GM12872 (cell line): ENCODE results near the gene OR4F15.

Experiments used
- TF ChIP-seq, protein P1 (sequence below): IDR thresholded peaks from 3 replicates; pipeline ENCODE4 v1.5.1; 2011; ENCODE audit warnings: low read depth, mild to moderate bottlenecking, low read length, moderate library complexity; ENCODE audit not compliant: insufficient read depth

OR4F15 gene

DNA sequence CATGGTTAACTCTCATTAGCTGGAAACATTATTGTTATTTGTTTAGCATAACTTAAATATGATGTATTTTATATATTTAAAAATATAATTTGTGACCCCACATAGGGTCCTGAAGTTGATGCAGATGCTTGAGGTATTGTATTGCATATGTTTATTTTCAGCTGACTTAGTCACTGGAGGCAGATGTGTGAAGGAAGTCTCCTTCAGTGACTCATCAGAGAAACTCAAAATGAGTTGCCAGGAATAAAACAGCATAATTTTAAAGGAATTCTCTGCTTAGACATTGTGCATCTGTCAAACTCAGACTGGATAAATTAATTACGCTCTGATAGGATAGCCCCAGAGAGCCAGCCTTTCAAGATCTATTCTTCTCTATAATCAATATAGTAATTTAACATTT is 16.5 kb upstream of the OR4F15 start:
- TF ChIP-seq, protein P1, sequence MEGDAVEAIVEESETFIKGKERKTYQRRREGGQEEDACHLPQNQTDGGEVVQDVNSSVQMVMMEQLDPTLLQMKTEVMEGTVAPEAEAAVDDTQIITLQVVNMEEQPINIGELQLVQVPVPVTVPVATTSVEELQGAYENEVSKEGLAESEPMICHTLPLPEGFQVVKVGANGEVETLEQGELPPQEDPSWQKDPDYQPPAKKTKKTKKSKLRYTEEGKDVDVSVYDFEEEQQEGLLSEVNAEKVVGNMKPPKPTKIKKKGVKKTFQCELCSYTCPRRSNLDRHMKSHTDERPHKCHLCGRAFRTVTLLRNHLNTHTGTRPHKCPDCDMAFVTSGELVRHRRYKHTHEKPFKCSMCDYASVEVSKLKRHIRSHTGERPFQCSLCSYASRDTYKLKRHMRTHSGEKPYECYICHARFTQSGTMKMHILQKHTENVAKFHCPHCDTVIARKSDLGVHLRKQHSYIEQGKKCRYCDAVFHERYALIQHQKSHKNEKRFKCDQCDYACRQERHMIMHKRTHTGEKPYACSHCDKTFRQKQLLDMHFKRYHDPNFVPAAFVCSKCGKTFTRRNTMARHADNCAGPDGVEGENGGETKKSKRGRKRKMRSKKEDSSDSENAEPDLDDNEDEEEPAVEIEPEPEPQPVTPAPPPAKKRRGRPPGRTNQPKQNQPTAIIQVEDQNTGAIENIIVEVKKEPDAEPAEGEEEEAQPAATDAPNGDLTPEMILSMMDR, result no peak

DNA sequence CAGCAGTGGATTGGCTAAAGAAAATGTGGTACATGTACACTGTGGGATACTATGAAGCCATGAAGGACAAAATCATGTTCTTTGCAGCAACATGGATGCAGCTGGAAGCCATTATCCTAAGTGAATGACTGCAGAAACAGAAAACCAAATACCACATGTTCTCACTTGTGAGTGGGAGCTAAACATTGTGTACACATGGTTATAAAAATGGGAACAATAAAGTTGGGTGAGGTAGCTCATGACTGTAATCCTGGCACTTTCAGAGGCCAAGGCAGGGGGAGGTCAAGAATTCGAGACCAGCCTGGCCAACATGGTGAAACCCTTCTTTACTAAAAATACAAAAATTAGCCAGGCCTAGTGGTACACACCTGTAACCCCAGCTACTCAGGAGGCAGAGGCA is 12.3 kb upstream of the OR4F15 start:
- TF ChIP-seq, protein P1, result no peak

DNA sequence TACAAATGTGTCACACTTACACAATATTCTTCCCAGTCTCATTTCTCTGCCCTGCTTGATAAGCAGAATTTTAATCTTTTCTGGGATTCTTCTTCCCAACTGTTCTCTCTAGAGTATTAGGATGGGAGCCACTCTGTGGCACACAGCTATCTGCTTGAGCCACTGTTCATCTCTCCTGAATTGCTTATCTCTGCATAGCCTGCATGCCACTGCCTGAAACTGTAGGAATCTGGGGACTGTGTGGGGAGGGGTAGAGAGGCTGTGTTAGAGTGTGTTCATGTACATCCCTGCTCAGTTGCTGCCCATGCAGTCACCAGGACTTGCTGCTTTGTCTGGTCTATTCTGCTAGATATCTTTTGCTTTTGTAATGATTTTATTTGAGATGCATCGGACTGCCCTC is 11.0 kb upstream of the OR4F15 start:
- TF ChIP-seq, protein P1, result no peak

DNA sequence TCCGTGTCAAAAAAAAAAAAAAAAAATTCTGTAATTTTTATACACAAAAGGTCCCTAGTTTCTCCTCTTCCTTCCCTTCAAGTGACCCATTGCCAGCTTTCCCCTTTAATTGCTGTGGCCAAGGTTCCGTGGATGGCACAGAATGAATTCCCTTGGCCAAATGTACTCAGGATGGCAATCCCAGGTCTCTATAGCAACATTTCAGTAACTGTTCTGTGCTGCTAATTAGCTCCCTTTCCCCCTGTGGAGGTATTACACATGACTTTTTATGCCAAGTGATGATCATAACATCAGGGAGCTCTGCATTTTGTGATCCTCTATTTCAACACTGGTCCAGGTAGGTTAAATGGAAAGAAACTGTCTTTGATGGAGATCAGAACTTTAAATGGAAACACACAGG is 8.8 kb upstream of the OR4F15 start, which contains the start of gene OR4F6:
Gene OR4F6 (plus strand): TSS at position 301 of the 400 bp plus-strand sequence. CDS start 2,211 bp downstream, outside the sequence.
- TF ChIP-seq, protein P1, result no peak

DNA sequence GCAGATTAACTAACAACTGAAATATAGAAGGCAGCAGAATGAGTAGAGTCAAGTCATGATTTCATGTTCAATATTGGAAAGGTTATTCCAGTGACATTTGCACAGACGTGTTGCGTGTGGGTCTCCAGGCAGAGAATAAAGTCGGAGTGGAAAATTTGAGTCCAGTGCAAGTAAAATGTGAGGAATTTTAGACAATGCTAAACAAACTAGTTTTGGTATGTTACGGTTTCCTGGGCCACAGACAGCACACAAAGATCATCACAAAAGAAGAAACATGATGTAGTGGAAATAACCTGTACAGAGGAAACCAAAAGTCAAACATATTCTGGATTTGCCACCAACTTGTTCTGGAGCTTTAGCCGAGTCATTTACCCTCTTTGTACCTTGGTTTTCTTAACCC is 8.3 kb upstream of the OR4F15 start:
- TF ChIP-seq, protein P1, result no peak

DNA sequence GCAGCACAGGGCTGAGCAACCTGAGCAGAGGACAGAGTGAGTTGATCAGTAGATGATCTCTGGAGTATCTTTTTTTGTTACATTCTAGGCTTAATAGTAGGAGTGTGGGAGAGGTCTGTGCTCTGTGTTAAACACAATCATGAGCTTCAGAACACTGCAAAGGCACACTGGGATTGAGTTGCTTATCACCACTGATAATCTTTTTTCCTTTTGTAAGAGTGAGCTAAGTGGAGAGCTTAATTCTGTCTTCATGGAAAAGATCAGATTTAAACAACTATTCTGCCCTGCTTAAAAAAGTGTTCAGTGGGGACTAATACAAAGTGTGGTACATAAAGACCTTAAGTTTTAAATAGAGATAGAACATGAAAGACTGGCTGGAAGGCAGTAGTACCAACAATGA is 7.6 kb upstream of the OR4F15 start:
- TF ChIP-seq, protein P1, result no peak

DNA sequence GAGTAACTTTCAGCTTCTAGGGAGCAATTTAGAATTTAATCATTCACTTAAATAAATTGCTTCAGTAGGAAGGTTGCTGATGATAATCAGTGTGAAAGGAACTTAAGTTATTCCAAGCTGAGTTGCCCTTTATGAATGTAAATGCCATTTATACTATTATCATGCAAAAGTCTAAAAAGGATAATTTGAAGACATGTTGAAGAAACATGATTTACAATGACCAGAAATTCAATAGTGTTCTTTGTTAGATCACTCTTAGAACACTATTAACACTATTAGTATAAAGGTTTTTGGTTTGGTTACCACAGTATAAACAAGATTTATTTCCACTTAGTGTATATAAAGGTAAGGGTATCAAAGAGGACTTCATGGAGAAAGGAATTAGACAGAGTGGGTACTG is 7.1 kb upstream of the OR4F15 start:
- TF ChIP-seq, protein P1, result no peak
